GM19463 (cell line): ENCODE results near the gene CRYZ.

Experiments
- ATAC-seq: cut with Tn5 transposase; IDR thresholded peaks from one replicate; pipeline ENCODE4 v1.9.1; 2021; ENCODE audit warnings: mild to moderate bottlenecking, moderate library complexity; ENCODE audit not compliant: unreplicated experiment

CRYZ gene

DNA sequence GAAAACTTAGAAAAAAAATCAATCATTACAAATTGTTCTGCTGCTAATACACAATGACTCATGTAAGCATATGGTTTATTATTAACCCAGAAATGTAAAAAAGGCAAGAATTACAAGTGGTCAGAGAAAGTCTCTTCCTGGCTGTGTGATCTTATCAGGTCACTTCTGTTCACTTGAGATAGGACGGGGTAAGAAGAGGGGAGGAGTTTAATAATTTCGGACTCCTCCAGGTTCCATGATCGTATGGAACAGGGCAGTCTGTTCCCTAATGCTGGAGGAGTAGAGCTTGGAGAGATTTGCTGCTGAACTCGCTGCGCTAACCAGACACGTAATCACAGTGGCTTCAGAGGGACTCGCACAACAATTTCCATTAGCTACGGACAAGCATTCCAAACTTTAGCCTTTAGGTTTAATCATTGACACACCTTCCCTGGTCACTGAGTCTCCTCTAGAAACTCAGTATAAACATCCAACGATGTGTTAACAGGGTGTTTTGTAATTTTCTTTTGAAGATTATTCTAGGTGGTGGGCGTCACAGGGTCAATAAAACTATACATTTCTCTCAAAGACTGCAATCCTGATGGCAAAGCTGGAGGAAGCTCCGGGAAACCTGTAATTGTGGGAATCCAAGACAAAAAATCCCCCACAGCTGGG, 1.3 kb downstream of the CRYZ start:
- peak; percentile 25 for ATAC-seq

GRCh38 chr1:74729741-74730478, 2.9 kb downstream of the CRYZ start:
- no peak for ATAC-seq

GRCh38 chr1:74728736-74729135, 4.1 kb downstream of the CRYZ start:
- ATAC-seq: no peak

DNA sequence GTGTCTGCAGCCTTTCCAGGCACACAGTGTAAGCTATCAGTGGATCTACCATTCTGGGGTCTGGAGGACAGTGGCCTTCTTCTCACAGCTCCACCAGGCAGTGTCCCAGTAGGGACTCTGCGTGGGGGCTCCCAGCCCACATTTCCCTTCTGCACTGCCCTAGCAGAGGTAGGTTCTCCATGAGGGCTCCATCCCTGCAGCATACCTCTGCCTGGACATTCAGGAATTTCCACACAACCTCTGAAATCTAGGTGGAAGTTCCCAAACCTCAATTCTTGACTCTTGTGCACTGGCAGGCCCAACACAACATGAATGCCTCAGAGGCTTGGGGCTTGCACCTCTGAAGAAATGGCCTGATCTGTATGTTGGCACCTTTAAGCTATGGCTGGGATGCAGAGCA, 6.8 kb downstream of the CRYZ start:
- no peak for ATAC-seq

- no peak for ATAC-seq
These were observed 15.2 kb downstream of the CRYZ start for GRCh38 chr1:74717626-74718025.

DNA sequence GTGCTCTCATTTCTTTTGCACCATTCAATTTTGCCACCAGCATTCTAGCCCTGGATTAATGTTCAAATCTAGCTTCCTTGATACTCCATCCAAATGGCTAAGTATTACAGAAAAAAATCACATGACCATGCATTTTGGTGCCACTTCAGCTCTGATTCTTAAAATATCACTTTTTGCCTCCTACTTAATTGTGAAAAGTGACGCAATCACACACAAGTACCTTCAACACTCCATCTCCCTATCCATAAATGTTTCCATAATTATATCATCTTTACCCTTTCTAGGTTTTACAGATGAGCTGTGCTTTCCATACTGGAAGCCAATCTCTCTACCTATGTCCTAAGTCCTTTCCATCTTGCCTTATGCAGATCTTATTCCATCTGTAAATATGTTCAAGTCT, 16.0 kb downstream of the CRYZ start:
- ATAC-seq: no peak

DNA sequence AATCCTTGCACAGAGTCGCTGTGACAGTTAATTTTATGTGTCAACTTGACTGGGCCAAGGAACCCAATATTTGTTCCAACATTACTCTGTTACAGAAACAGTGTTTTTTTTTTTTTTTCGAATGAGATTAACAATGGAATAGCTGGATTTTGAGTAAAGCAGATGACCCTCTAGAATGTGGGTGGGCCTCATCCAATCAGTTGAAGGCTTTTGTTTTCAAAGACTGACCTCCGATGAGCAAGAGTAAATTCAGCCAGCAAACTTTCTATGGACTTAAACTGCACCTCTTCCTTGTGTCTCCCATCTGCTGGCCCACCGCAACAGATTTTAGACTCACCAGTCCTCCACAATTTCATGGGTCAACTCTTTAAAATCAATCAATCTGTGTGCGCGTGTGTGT, 17.0 kb downstream of the CRYZ start:
- no peak for ATAC-seq

- ATAC-seq: no peak
These were observed 17.7 kb downstream of the CRYZ start for GRCh38 chr1:74715236-74715502.

GRCh38 chr1:74714429-74715235, 18.2 kb downstream of the CRYZ start:
- peak; percentile 58 for ATAC-seq

GRCh38 chr1:74713849-74714248, 19.0 kb downstream of the CRYZ start:
- peak; percentile 50 for ATAC-seq

GRCh38 chr1:74712881-74713280, 20.0 kb downstream of the CRYZ start:
- no peak for ATAC-seq

- ATAC-seq: peak; percentile 48
These were observed 29.3 kb downstream of the CRYZ start for GRCh38 chr1:74703386-74704182.

DNA sequence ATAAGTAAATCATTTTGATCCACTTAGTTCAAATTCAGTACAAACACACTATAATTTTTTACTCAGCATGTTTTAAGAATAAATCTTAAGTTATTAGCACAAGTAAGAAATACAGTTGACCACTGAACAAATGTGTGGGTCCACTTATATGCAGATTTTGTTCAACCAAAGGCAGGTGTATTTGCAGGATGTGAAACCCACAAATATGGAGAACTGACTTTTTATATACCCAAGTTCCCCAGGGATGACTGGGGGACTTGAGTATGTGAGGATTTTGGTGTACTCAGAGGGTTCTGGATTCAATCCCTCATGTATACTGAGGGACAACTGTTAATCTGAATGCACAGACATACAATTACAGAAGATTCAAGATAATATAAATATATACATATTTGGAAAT, 33.5 kb downstream of the CRYZ start:
- peak; percentile 34 for ATAC-seq

GRCh38 chr1:74697832-74698231, 35.0 kb downstream of the CRYZ start:
- no peak for ATAC-seq

DNA sequence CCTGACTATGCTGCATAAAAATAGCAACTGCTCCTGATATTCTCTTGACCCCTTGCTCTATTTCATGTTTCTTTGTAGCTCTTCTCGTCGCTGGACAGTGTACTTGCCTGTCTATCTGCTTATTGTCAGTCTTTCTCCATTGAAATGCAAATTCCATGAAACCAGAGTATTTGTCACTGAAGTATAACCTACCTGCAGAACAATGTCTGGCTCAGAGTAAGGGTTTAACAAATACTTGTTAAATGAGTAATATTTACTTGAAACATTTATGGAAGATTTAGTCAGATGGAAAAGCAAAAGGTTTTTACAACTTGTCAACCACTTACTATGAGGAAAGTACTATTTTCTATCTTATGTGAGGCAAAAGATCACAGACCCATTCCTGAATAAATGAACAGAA, 39.4 kb downstream of the CRYZ start:
- no peak for ATAC-seq

- ATAC-seq: no peak
These were observed 41.9 kb downstream of the CRYZ start for GRCh38 chr1:74690909-74691308.

DNA sequence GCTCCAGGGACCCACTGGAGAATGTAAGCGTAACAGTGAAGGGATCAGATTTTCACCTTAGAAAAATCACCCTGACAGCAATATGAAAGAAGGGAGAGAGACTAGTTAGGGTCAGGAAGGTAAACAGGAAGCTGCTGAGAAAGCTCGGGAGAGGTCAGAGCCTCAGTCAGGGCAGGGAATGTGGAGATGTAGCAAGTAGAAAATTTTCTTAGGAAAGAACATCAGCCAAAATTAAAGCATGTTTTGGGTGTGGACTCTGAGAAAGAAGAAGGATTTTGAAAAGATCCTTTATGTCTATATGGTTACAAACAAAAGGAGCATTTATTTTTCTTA, 42.5 kb downstream of the CRYZ start:
- no peak for ATAC-seq

- peak; percentile 69 for ATAC-seq
These were observed 43.1 kb downstream of the CRYZ start for GRCh38 chr1:74689621-74690363.

DNA sequence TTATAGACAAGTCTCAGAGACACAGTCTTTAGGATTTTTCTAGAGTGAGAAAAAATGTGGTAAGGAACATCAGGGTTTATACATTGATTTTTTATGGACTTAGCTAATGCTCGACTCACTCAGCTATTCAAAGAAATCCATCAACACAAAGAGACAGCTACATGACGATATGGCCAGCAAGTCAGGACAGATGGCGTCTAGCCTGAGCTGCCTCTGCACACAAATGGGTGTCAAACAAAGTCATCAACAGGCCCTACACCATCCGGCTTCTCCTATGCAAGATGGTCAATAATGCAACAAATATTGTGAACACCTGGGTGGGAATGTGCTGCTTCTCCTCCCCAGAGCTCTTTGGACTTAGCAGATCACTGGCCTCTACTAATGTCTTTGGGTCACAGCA, 45.9 kb downstream of the CRYZ start:
- ATAC-seq: no peak

DNA sequence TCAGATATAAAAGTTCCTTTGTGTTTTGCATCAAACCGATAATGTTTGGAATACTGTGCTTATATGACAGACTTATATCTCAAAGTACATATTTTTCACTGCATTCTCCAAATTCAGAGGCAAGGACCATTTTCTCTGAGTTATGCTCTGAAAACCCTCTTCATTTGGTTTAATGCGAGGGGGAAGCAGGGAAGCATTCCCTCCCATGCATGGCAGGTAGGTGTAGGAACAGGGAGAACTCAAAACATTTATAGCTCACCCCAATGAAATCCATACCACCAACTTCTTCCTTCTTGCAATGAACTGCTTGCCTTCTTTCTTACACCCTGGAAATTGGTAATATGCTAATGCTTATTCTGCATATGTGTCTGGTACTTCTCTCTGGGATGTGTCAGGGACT, 48.5 kb downstream of the CRYZ start:
- no peak for ATAC-seq

- no peak for ATAC-seq
These were observed 49.2 kb downstream of the CRYZ start for GRCh38 chr1:74683656-74684055.
